Testis (tissue), 3 donors: Measurements from ENCODE around the gene SMC5. TPM values are rescaled to one million over a fixed set of nuclear protein-coding genes. Genes with fewer than 3 reads are reported as not detected.
"Not testable (repeated sequence)": the region's sequence is repeated elsewhere in the genome, so short reads cannot be mapped to it uniquely, and the experiment has no call there.

Experiments
- DNase-seq: peaks from one replicate; pipeline ENCODE4 v3.0.0-alpha.2; 2019
- H3K27ac ChIP-seq, 2 donors: fragments of 200-600 bp; sonication (generic); one replicate each; pipeline ENCODE4 v1.5.1; 2019
- H3K27me3 ChIP-seq: fragments of 200-600 bp; sonication (generic); one replicate; pipeline ENCODE4 v1.5.1; 2019
- H3K36me3 ChIP-seq: fragments of 200-600 bp; sonication (generic); one replicate; pipeline ENCODE4 v1.5.1; 2017; ENCODE audit warnings: low read depth; ENCODE audit errors: missing control alignments
- H3K4me1 ChIP-seq: fragments of 200-600 bp; sonication (generic); one replicate; pipeline ENCODE4 v1.5.1; 2019
- H3K4me3 ChIP-seq, 2 donors: fragments of 200-600 bp; sonication (generic); one replicate each; pipeline ENCODE4 v1.5.1; 2017 to 2019
- H3K9me3 ChIP-seq: fragments of 200-600 bp; sonication (generic); one replicate; pipeline ENCODE4 v1.5.1; 2017
- CTCF ChIP-seq, 3 experiments: fragments of 450-650 bp in 2 of 3; fragments of 200-600 bp in 1 of 3; sonication (generic) in 1 of 3; IDR thresholded peaks; one replicate each; pipeline ENCODE4 v1.5.1; 2016 to 2019; ENCODE audit warnings: antibody characterized with exemption in 3 of 3, mild to moderate bottlenecking in 2 of 3, moderate library complexity in 1 of 3
- POLR2A ChIP-seq: fragments of 450-650 bp; IDR thresholded peaks from one replicate; pipeline ENCODE4 v1.6.1; 2017; ENCODE audit warnings: antibody characterized with exemption, mild to moderate bottlenecking, moderate library complexity
- WGBS, 2 donors: methylation state at CpG; one replicate each; pipeline ENCODE4 v1.1.5; 2018; 5-methylcytosine and 5-hydroxymethylcytosine counted together
- intact Hi-C: fragments of 100-400 bp; cut with DNase I; formaldehyde crosslinking; loops from one replicate; pipeline ENCODE4 v1.15.1; 2023; ENCODE audit warnings: low total_unique reads
- polyA plus RNA-seq: library from polyadenylated mRNA; stranded (reverse); fragments of 350-450 nt; fragmentation: Illumina TruSeq; extraction: RNeasy Lipid Tissue Mini Kit (QIAGEN cat#74804); gene quantifications from one replicate; pipeline ENCODE4 v1.2.3, GENCODE V29; 2014; ENCODE audit warnings: low read depth, low replicate concordance; ENCODE audit not compliant: insufficient read depth
- total RNA-seq, 2 donors: library from RNA; depleted of rRNA; stranded (reverse); fragments of >200 nt; gene quantifications; one replicate each; pipeline ENCODE4 v1.2.3, GENCODE V29; 2016

SMC5 gene
- total and polyA plus RNA-seq, 3 donors from 2014 or later: 11.9 to 42.6 (median 39.0) TPM

- 38 to 43% methylated on average over 3 to 4 of the region's 4 CpGs for WGBS, 2 donors
- no peak overlapping the region for H3K27ac ChIP-seq
- TF ChIP-seq CTCF (IDR thresholded peaks at IDR 0.05): no peak
- TF ChIP-seq POLR2A: no peak
Measured at GRCh38 chr9:70232476-70232875, 26.3 kb upstream of the SMC5 start.

GRCh38 chr9:70234208-70234607 lies 24.6 kb upstream of the SMC5 start:
- H3K4me1 ChIP-seq, DNase-seq, H3K9me3 ChIP-seq, H3K36me3 ChIP-seq, intact Hi-C loops, H3K27ac ChIP-seq, H3K4me3 ChIP-seq, H3K27me3 ChIP-seq: not testable (repeated sequence)
- 88 to 95% methylated on average over 5 to 7 of the region's 9 CpGs for WGBS, 2 donors

More at GRCh38 chr9:70232476-70232875, 26.3 kb upstream of the SMC5 start:
- H3K4me3 ChIP-seq: no peak overlapping the region
- H3K36me3 ChIP-seq: no peaks in the 10 kb centered on the region
- intact Hi-C loops: no loop called here
- no peaks in the 10 kb centered on the region for H3K4me1 ChIP-seq
- H3K27me3 ChIP-seq: no peaks in the 10 kb centered on the region
- DNase-seq: no peak
- H3K9me3 ChIP-seq: no peaks in the 10 kb centered on the region

GRCh38 chr9:70245952-70246351 lies 12.8 kb upstream of the SMC5 start:
- H3K4me1 ChIP-seq, H3K9me3 ChIP-seq, H3K4me3 ChIP-seq, H3K27me3 ChIP-seq, H3K36me3 ChIP-seq, intact Hi-C loops, DNase-seq, H3K27ac ChIP-seq: not testable (repeated sequence)
- WGBS, 2 donors: 83 to 95% methylated on average over 1 of the region's 1 CpG

GRCh38 chr9:70250221-70250620 lies 8.6 kb upstream of the SMC5 start:
- no peaks in the 10 kb centered on the region for H3K36me3 ChIP-seq
- no peak overlapping the region for H3K27ac ChIP-seq
- H3K4me1 ChIP-seq: peaks cover 3% of the 10 kb centered on the region
- no peaks in the 10 kb centered on the region for H3K9me3 ChIP-seq
- H3K4me3 ChIP-seq: no peak overlapping the region
- no peaks in the 10 kb centered on the region for H3K27me3 ChIP-seq
- TF ChIP-seq CTCF (IDR thresholded peaks at IDR 0.05) (no peak), POLR2A (no peak)
- 92 to 96% methylated on average over 1 of the region's 1 CpG for WGBS, 2 donors
- intact Hi-C loops: no loop called here
- no peak for DNase-seq

- no peaks in the 10 kb centered on the region for H3K27me3 ChIP-seq
- H3K4me1 ChIP-seq: peaks cover 36% of the 10 kb centered on the region
- H3K9me3 ChIP-seq: no peaks in the 10 kb centered on the region
- intact Hi-C loops: no loop called here
- H3K36me3 ChIP-seq: no peaks in the 10 kb centered on the region
- peak overlapping the region; percentile 6 to 38 for H3K27ac ChIP-seq
- no peak for DNase-seq
- TF ChIP-seq POLR2A (no peak), CTCF (IDR thresholded peaks at IDR 0.05) (no peak)
- no peak overlapping the region for H3K4me3 ChIP-seq
Measured at GRCh38 chr9:70255486-70255885, 3.3 kb upstream of the SMC5 start.

- TF ChIP-seq CTCF (IDR thresholded peaks at IDR 0.05) (no peak), POLR2A (no peak)
- no peak overlapping the region for H3K4me3 ChIP-seq
- no peaks in the 10 kb centered on the region for H3K27me3 ChIP-seq
- peak overlapping the region; percentile 38 to 98 for H3K27ac ChIP-seq
- WGBS, 2 donors: 16 to 36% methylated on average over 7 of the region's 7 CpGs
- no peaks in the 10 kb centered on the region for H3K9me3 ChIP-seq
- H3K4me1 ChIP-seq: peaks cover 42% of the 10 kb centered on the region
- DNase-seq: peak; percentile 24
- no peaks in the 10 kb centered on the region for H3K36me3 ChIP-seq
- intact Hi-C loops: no loop called here
Measured at GRCh38 chr9:70256123-70256551, 2.6 kb upstream of the SMC5 start.
